Karpas-422 (cell line): Measurements from ENCODE around the gene DNAJC6. TPM values are rescaled to one million over a fixed set of nuclear protein-coding genes. Genes with fewer than 3 reads are reported as not detected.
"Not testable (repeated sequence)": the region's sequence is repeated elsewhere in the genome, so short reads cannot be mapped to it uniquely, and the experiment has no call there.

ENCODE experiments used
- DNase-seq: peaks from one replicate; pipeline ENCODE4 v3.0.0-alpha.2; 2015
- H2AFZ ChIP-seq: fragments of 200-600 bp; sonication (generic); 2 replicates; pipeline ENCODE4 v1.6.1; 2014; ENCODE audit warnings: antibody characterized with exemption, low read length, mixed read lengths
- H3K27ac ChIP-seq: fragments of 200-600 bp; sonication (generic); 2 replicates; pipeline ENCODE4 v1.5.1; 2014; ENCODE audit warnings: mild to moderate bottlenecking, low read length, moderate library complexity
- H3K27me3 ChIP-seq: fragments of 200-600 bp; sonication (generic); 2 replicates; pipeline ENCODE4 v1.6.1; 2014; ENCODE audit warnings: low read length, mixed read lengths
- H3K36me3 ChIP-seq: fragments of 200-600 bp; sonication (generic); 2 replicates; pipeline ENCODE4 v1.6.1; 2014; ENCODE audit warnings: low read length, mixed read lengths; ENCODE audit not compliant: insufficient read depth
- H3K4me1 ChIP-seq: fragments of 200-600 bp; sonication (generic); 2 replicates; pipeline ENCODE4 v1.6.1; 2014; ENCODE audit warnings: mild to moderate bottlenecking, low read length, mixed read lengths
- H3K4me2 ChIP-seq: fragments of 200-600 bp; sonication (generic); 2 replicates; pipeline ENCODE4 v1.6.1; 2014; ENCODE audit warnings: low read length, low read depth, mild to moderate bottlenecking; ENCODE audit not compliant: poor library complexity, severe bottlenecking
- H3K4me3 ChIP-seq: fragments of 200-600 bp; sonication (generic); 2 replicates; pipeline ENCODE4 v1.5.1; 2014; ENCODE audit warnings: mild to moderate bottlenecking, antibody characterized with exemption, low read length, mixed read lengths
- H3K79me2 ChIP-seq: fragments of 200-600 bp; sonication (generic); 2 replicates; pipeline ENCODE4 v1.6.1; 2014; ENCODE audit warnings: mild to moderate bottlenecking, low read length, mixed read lengths
- H3K9ac ChIP-seq: fragments of 200-600 bp; sonication (generic); 2 replicates; pipeline ENCODE4 v1.6.0; 2014; ENCODE audit warnings: low read length
- H3K9me2 ChIP-seq: fragments of 200-600 bp; sonication (generic), shearing (Covaris generic); replicated peaks from 2 replicates; pipeline ENCODE4 v1.6.0; 2014; ENCODE audit warnings: mild to moderate bottlenecking, low read length, moderate library complexity; ENCODE audit not compliant: insufficient read depth
- H3K9me3 ChIP-seq: fragments of 300-700, 200-600 bp; sonication (generic); 2 replicates; pipeline ENCODE4 v1.6.1; 2014; ENCODE audit warnings: low read length, mixed read lengths
- H4K20me1 ChIP-seq: fragments of 200-600 bp; sonication (generic); 2 replicates; pipeline ENCODE4 v1.6.1; 2014; ENCODE audit warnings: mild to moderate bottlenecking, antibody characterized with exemption, low read length, low read depth; ENCODE audit not compliant: insufficient read depth
- total RNA-seq: library from RNA; depleted of rRNA; stranded (reverse); fragments of >200 nt; shearing (Covaris generic); gene quantifications from 2 replicates; pipeline ENCODE4 v1.2.3, GENCODE V29; 2014; ENCODE audit warnings: low replicate concordance

DNAJC6 gene
- total RNA-seq, 1 experiment from 2014 or later: 0.37 TPM

DNA sequence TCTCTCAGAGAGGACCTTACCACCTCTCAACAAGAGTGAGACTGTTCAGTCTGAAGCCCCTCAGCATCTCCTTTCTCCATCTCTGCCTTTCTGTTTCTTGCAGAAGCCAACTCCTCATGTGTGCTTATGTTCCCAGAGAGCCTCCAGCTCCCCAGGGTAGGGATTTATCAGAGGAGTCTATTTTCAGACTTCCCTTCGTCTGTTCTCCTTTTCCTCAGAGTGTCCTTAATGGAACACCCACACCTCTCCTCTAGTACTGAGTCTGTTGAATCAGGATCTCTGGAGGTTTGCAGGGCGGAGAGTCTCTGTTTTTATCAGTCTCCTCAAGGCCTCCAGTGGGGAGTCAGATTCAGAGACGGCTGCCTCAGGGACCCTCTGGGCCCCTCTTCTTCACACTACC, 25.1 kb upstream of the DNAJC6 start:
- Histone ChIP-seq H3K4me2 (no peak overlapping the region), H2AFZ (no peak overlapping the region), H3K4me1 (no peaks in the 10 kb centered on the region), H3K27me3 (no peaks in the 10 kb centered on the region), H3K36me3 (no peaks in the 10 kb centered on the region), H3K9ac (no peak overlapping the region), H4K20me1 (no peaks in the 10 kb centered on the region), H3K79me2 (no peaks in the 10 kb centered on the region), H3K4me3 (no peak overlapping the region), H3K9me3 (no peaks in the 10 kb centered on the region), H3K27ac (no peak overlapping the region), H3K9me2 (no peaks in the 10 kb centered on the region)
- DNase-seq: no peak

DNA sequence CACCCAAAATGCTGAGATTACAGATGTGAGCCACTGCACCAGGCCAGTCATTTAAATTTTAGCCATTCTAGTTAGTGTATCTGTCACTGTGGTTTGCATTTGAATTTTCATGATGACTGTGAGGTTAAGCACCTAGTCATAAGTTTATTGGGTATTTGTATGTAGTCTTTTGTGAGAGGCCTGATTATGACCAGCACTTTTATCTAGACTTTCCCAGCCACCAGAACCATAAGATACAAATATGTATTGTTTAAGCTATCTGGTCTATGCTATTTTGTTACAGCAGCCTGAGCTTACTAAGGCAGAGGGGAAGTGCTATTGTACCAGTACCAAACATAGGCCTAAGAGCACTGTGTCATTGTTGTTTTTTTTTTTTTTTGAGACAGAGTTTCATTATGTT, 19.9 kb upstream of the DNAJC6 start:
- Histone ChIP-seq H3K9me3 (no peaks in the 10 kb centered on the region), H3K36me3 (no peaks in the 10 kb centered on the region), H3K79me2 (no peaks in the 10 kb centered on the region), H3K27ac (no peak overlapping the region), H3K4me2 (no peak overlapping the region), H3K27me3 (no peaks in the 10 kb centered on the region), H3K4me3 (no peak overlapping the region), H3K9ac (no peak overlapping the region), H3K4me1 (no peaks in the 10 kb centered on the region), H4K20me1 (no peaks in the 10 kb centered on the region), H3K9me2 (no peaks in the 10 kb centered on the region), H2AFZ (no peak overlapping the region)
- DNase-seq: no peak

DNA sequence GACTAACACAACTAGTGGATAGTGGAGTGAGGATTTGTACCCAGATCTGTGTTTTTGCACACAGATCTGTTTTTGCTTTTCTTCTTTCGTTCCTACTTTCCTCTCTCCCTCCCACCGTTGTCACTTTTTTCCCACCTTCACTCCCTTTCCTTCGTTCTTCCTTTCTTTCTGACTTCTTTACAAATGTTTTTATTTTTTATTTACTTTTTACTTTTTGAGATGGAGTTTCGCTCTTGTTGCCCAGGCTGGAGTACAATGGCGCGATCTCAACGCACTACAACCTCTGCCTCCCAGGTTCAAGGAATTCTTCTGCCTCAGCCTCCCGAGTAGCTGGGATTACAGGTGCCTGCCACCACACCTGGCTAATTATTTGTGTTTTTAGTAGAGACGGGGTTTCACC, 17.5 kb upstream of the DNAJC6 start:
- H3K79me2 ChIP-seq, H3K4me2 ChIP-seq: not testable (repeated sequence)

DNA sequence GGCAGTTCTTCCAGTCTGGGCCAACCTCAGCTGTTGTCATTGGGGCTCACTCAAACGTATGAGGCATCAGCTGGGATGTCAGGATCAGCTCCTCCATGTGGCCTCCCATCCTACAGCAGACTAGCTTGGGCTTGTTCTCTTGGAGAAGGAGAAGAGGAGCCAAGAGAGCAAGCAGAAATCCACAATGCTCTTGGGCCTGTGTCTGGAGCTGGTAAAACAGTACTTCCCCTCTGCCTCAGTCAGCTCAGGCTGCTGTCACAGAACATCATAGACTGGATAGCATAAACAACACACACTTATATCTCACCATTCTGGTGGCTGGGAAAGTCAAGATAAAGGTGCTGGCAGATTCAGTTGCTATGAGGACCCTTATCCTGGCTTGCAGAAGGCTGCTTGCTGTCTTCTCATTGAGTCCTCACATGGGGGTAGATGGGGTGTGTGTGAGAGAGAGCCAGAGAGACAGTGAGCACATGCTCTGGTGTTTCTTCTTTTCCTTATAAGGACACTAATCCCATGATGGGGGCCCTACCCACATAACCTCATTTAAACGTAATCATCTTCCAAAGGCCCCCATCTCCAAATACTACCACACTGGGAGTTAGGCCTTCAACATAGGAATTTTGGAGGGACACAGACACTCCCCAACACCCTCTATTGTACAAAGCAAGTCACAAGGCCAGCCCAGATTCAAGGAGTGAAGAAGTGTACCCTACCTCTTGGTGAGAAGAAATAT, 16.3 kb upstream of the DNAJC6 start:
- H3K4me3 ChIP-seq: no peak overlapping the region
- H3K9me2 ChIP-seq: no peaks in the 10 kb centered on the region
- no peaks in the 10 kb centered on the region for H3K27me3 ChIP-seq
- H3K27ac ChIP-seq: no peak overlapping the region
- no peaks in the 10 kb centered on the region for H3K79me2 ChIP-seq
- H3K9me3 ChIP-seq: no peaks in the 10 kb centered on the region
- no peaks in the 10 kb centered on the region for H3K4me1 ChIP-seq
- no peaks in the 10 kb centered on the region for H3K36me3 ChIP-seq
- no peak overlapping the region for H3K9ac ChIP-seq
- H4K20me1 ChIP-seq: no peaks in the 10 kb centered on the region
- DNase-seq: no peak
- no peak overlapping the region for H3K4me2 ChIP-seq
- no peak overlapping the region for H2AFZ ChIP-seq

More for the DNA sequence above, 17.5 kb upstream of the DNAJC6 start:
- H3K4me1 ChIP-seq, H3K9ac ChIP-seq, H3K9me3 ChIP-seq, H2AFZ ChIP-seq, H3K9me2 ChIP-seq, H3K36me3 ChIP-seq, H4K20me1 ChIP-seq, H3K4me3 ChIP-seq, H3K27me3 ChIP-seq, H3K27ac ChIP-seq, DNase-seq: not testable (repeated sequence)

DNA sequence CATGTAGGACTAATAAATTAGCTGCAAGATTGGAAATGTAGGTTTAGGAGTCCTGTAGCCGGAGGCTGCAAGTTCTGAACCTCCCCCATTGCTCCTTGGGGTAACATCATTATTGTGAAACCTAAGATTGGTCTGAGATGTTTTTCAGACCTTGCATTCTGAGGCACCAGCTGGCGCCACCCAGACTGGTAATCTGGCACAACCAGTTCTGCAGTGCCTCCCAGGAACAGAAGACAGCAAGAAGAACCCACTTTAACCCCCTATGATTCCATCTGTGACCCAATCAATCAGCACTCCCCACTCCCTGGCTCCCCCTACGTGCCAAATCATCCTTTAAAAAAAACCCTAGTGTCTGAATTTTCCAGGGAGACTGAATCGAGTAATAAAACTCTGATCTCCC, 11.6 kb upstream of the DNAJC6 start:
- no peak overlapping the region for H3K27ac ChIP-seq
- no peaks in the 10 kb centered on the region for H3K4me1 ChIP-seq
- no peaks in the 10 kb centered on the region for H4K20me1 ChIP-seq
- H2AFZ ChIP-seq: no peak overlapping the region
- H3K9ac ChIP-seq: no peak overlapping the region
- H3K9me3 ChIP-seq: no peaks in the 10 kb centered on the region
- no peak overlapping the region for H3K4me2 ChIP-seq
- H3K4me3 ChIP-seq: no peak overlapping the region
- H3K9me2 ChIP-seq: no peaks in the 10 kb centered on the region
- no peaks in the 10 kb centered on the region for H3K79me2 ChIP-seq
- no peak for DNase-seq
- H3K27me3 ChIP-seq: no peaks in the 10 kb centered on the region
- H3K36me3 ChIP-seq: no peaks in the 10 kb centered on the region

DNA sequence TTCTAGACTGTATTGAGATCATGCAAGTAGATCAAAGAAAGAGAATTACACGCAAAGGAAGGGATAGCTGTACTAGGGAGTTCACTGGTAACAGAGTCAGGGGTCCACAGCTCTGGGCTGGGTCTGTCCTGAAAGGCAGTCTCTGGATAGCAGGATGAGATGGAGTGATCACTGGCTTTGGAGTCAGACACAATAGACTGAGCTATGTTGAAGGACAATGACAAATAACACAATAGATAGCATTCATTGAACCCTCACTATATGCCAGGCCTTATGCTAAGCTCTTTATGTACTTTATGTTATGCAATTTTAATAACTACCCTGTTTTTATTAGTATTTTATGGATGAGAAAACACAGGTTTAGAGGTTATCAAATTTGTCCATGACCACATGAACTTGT, 10.0 kb upstream of the DNAJC6 start:
- H3K9me3 ChIP-seq: no peaks in the 10 kb centered on the region
- no peak overlapping the region for H3K4me2 ChIP-seq
- no peaks in the 10 kb centered on the region for H3K36me3 ChIP-seq
- no peaks in the 10 kb centered on the region for H3K9me2 ChIP-seq
- DNase-seq: no peak
- no peaks in the 10 kb centered on the region for H3K79me2 ChIP-seq
- H3K9ac ChIP-seq: no peak overlapping the region
- no peaks in the 10 kb centered on the region for H3K4me1 ChIP-seq
- H3K4me3 ChIP-seq: no peak overlapping the region
- H3K27me3 ChIP-seq: no peaks in the 10 kb centered on the region
- no peak overlapping the region for H3K27ac ChIP-seq
- H2AFZ ChIP-seq: no peak overlapping the region
- H4K20me1 ChIP-seq: no peaks in the 10 kb centered on the region

DNA sequence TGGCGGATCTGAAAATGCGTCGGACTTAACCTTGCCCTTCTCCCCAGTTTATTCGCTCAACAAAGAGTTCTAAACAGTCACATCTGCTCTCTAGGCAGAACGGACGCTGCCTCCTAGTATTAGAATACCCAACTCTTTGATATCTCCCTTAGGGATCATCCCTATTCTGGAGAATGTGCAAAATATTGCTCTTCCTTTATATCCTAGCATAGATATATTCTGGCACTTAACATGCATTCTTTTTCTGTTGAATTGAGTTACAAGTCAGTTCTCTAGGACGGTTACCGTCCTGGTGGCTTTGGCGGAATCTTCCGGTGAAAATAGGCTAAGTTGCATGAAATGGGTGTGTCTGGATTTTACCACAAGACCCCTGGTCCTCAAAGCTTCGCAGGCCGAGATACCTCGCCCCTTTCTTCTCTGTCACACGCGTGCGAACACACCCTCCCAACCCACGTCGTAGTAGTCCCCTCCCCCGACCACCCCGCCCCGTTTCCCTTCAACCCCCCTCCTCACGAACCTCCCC, 501 bp upstream of the DNAJC6 start:
- no peaks in the 10 kb centered on the region for H3K4me1 ChIP-seq
- no peaks in the 10 kb centered on the region for H3K36me3 ChIP-seq
- no peak overlapping the region for H3K4me2 ChIP-seq
- no peak overlapping the region for H3K9ac ChIP-seq
- no peak for DNase-seq
- H3K4me3 ChIP-seq: no peak overlapping the region
- H3K27ac ChIP-seq: no peak overlapping the region
- no peaks in the 10 kb centered on the region for H3K79me2 ChIP-seq
- H3K27me3 ChIP-seq: no peaks in the 10 kb centered on the region
- no peak overlapping the region for H2AFZ ChIP-seq
- no peaks in the 10 kb centered on the region for H3K9me3 ChIP-seq
- H3K9me2 ChIP-seq: no peaks in the 10 kb centered on the region
- H4K20me1 ChIP-seq: no peaks in the 10 kb centered on the region

DNA sequence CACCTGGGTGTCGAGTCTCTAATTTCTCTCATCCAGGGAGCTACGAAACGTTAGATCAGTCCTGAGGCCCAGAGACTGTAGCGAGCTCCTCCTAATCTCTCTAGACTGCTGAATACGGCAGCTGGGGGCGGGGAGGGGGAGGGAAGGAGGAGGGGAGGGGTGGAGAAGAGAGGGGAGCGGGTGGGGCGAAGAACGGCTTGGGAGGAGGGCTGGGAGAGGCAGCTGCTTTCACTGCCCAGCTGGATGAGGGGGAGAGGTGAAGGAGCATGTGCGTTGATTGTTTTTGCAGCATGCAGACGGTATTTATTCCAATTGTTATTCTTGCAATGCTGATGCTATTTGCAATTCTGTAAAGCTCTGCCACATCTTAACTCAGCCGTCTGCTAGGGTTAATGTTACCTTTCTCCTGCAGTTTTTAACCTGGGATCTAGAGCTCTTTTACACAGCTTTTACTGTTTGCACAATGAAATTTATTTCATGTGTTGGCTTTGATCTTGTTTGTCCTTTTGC, 790 bp downstream of the DNAJC6 start:
- Histone ChIP-seq H3K27ac (no peak overlapping the region), H3K4me2 (no peak overlapping the region), H2AFZ (no peak overlapping the region), H3K9ac (no peak overlapping the region), H3K4me3 (no peak overlapping the region), H3K9me3 (no peaks in the 10 kb centered on the region), H3K79me2 (no peaks in the 10 kb centered on the region), H3K4me1 (no peaks in the 10 kb centered on the region), H3K9me2 (no peaks in the 10 kb centered on the region), H3K27me3 (no peaks in the 10 kb centered on the region), H3K36me3 (no peaks in the 10 kb centered on the region), H4K20me1 (no peaks in the 10 kb centered on the region)
- no peak for DNase-seq
